Measurements from ENCODE around the gene TLR7. TPM values are rescaled to one million over a fixed set of nuclear protein-coding genes. Genes with fewer than 3 reads are reported as not detected.

The TLR7 gene
- total and polyA plus RNA-seq, 2 of the 13 experiments (the other 11 are each of a cell fraction or from before 2014, with no cell fraction given), result not detected

GRCh38 chrX:12919051-12919450, 52.2 kb downstream of the TLR7 start (continued):
- TF ChIP-seq, protein P1, sequence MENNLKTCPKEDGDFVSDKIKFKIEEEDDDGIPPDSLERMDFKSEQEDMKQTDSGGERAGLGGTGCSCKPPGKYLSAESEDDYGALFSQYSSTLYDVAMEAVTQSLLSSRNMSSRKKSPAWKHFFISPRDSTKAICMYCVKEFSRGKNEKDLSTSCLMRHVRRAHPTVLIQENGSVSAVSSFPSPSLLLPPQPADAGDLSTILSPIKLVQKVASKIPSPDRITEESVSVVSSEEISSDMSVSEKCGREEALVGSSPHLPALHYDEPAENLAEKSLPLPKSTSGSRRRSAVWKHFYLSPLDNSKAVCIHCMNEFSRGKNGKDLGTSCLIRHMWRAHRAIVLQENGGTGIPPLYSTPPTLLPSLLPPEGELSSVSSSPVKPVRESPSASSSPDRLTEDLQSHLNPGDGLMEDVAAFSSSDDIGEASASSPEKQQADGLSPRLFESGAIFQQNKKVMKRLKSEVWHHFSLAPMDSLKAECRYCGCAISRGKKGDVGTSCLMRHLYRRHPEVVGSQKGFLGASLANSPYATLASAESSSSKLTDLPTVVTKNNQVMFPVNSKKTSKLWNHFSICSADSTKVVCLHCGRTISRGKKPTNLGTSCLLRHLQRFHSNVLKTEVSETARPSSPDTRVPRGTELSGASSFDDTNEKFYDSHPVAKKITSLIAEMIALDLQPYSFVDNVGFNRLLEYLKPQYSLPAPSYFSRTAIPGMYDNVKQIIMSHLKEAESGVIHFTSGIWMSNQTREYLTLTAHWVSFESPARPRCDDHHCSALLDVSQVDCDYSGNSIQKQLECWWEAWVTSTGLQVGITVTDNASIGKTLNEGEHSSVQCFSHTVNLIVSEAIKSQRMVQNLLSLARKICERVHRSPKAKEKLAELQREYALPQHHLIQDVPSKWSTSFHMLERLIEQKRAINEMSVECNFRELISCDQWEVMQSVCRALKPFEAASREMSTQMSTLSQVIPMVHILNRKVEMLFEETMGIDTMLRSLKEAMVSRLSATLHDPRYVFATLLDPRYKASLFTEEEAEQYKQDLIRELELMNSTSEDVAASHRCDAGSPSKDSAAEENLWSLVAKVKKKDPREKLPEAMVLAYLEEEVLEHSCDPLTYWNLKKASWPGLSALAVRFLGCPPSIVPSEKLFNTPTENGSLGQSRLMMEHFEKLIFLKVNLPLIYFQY (CRISPR knock-in tag; IDR thresholded peaks at IDR 0.05; ENCODE audit: borderline replicate concordance), result no peak
- TF ChIP-seq ZNF619 (CRISPR knock-in tag; IDR thresholded peaks at IDR 0.05) (no peak), HOXD1 (CRISPR knock-in tag; IDR thresholded peaks at IDR 0.05) (no peak), ZFP36 (IDR thresholded peaks at IDR 0.05; ENCODE audit: borderline replicate concordance, low read depth, low read length, partially characterized antibody) (no peak), ZBTB7B (CRISPR knock-in tag; IDR thresholded peaks at IDR 0.05) (no peak)
- TF ChIP-seq, protein P2, sequence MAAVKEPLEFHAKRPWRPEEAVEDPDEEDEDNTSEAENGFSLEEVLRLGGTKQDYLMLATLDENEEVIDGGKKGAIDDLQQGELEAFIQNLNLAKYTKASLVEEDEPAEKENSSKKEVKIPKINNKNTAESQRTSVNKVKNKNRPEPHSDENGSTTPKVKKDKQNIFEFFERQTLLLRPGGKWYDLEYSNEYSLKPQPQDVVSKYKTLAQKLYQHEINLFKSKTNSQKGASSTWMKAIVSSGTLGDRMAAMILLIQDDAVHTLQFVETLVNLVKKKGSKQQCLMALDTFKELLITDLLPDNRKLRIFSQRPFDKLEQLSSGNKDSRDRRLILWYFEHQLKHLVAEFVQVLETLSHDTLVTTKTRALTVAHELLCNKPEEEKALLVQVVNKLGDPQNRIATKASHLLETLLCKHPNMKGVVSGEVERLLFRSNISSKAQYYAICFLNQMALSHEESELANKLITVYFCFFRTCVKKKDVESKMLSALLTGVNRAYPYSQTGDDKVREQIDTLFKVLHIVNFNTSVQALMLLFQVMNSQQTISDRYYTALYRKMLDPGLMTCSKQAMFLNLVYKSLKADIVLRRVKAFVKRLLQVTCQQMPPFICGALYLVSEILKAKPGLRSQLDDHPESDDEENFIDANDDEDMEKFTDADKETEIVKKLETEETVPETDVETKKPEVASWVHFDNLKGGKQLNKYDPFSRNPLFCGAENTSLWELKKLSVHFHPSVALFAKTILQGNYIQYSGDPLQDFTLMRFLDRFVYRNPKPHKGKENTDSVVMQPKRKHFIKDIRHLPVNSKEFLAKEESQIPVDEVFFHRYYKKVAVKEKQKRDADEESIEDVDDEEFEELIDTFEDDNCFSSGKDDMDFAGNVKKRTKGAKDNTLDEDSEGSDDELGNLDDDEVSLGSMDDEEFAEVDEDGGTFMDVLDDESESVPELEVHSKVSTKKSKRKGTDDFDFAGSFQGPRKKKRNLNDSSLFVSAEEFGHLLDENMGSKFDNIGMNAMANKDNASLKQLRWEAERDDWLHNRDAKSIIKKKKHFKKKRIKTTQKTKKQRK (IDR thresholded peaks at IDR 0.05; ENCODE audit: low read length), result no peak

DNA sequence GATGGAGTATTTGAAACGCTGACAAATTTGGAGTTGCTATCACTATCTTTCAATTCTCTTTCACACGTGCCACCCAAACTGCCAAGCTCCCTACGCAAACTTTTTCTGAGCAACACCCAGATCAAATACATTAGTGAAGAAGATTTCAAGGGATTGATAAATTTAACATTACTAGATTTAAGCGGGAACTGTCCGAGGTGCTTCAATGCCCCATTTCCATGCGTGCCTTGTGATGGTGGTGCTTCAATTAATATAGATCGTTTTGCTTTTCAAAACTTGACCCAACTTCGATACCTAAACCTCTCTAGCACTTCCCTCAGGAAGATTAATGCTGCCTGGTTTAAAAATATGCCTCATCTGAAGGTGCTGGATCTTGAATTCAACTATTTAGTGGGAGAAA, 52.7 kb downstream of the TLR7 start:
- BruUV-seq (replicated peaks), result no TSS peak
- no peak overlapping the region for H3K4me2 ChIP-seq (ENCODE audit: low read depth, low read length)
- in situ Hi-C loops (cut with HindIII; ENCODE audit: extremely low pct_ligation_motif_present, low pct_unique_long_range_greater_than_20kb) (no loop called here), intact Hi-C loops (cut with micrococcal nuclease; ENCODE audit: unreplicated experiment) (no loop called here)
- 46% methylated on average over 8 of the region's 8 CpGs for WGBS (ENCODE audit: low lambda C conversion rate)
- H3K36me3 ChIP-seq (replicated peaks in 1 of 2; ENCODE audit: control insufficient read depth in 1 of 2, insufficient read depth in 2 of 2, low read length in 2 of 2), result no peaks in the 10 kb centered on the region
- DNase-seq (ENCODE audit: low spot score) (no peak), ATAC-seq (no peak), FAIRE-seq (no peak)
- CTCF ChIA-PET (ENCODE audit: low intra/inter-chr PET ratio, low total read pairs), result no interaction called here
- no peak overlapping the region for H2AFZ ChIP-seq (ENCODE audit: low read length)
- TF ChIP-seq ZNF484 (CRISPR knock-in tag; IDR thresholded peaks at IDR 0.05; ENCODE audit: borderline replicate concordance, low read depth) (no peak), REST (IDR thresholded peaks at IDR 0.05; ENCODE audit: borderline replicate concordance in 1 of 2, low read depth in 1 of 2, low read length in 2 of 2) (peak in 1 of 2 experiments; percentile 65; a peak in 2 of 4 replicates), ZNF432 (CRISPR knock-in tag; IDR thresholded peaks at IDR 0.05; ENCODE audit: borderline replicate concordance) (no peak)
- H3K79me2 ChIP-seq (ENCODE audit: insufficient read depth, low read length), result no peaks in the 10 kb centered on the region
- no peaks in the 10 kb centered on the region for H3K9me3 ChIP-seq (ENCODE audit: low read length)
- H3K27me3 ChIP-seq (ENCODE audit: control insufficient read depth in 1 of 2, insufficient read depth in 2 of 2, low read length in 2 of 2), result no peaks in the 10 kb centered on the region
- no peak overlapping the region for H3K9ac ChIP-seq (ENCODE audit: insufficient read depth, low read depth, low read length)
- H4K20me1 ChIP-seq (ENCODE audit: insufficient read depth, low read length), result no peaks in the 10 kb centered on the region
- H3K4me3 ChIP-seq (replicated peaks in 1 of 3; ENCODE audit: insufficient read depth in 1 of 3, low read depth in 2 of 3, low read length in 3 of 3), result no peak overlapping the region
- H3K4me1 ChIP-seq (ENCODE audit: insufficient read depth, low read length), result no peaks in the 10 kb centered on the region
- H3K27ac ChIP-seq (ENCODE audit: extremely low read length, insufficient read depth, low read length), result no peak overlapping the region
- POLR2A ChIA-PET, result no interaction called here

All from HepG2 (cell line).